C1 segment of cervical spinal cord (tissue), 14 donors: ENCODE results near the gene GALNT17.
A peak's percentile ranks its signal among the peaks of the same experiment; 100 is the strongest.
"Not testable (repeated sequence)": the region's sequence is repeated elsewhere in the genome, so short reads cannot be mapped to it uniquely, and the experiment has no call there.

ENCODE experiments used
- DNase-seq, 14 donors: peaks; one replicate each; lab custom pipeline; 2025; lab: John Stamatoyannopoulos, UW

GALNT17 gene

DNA sequence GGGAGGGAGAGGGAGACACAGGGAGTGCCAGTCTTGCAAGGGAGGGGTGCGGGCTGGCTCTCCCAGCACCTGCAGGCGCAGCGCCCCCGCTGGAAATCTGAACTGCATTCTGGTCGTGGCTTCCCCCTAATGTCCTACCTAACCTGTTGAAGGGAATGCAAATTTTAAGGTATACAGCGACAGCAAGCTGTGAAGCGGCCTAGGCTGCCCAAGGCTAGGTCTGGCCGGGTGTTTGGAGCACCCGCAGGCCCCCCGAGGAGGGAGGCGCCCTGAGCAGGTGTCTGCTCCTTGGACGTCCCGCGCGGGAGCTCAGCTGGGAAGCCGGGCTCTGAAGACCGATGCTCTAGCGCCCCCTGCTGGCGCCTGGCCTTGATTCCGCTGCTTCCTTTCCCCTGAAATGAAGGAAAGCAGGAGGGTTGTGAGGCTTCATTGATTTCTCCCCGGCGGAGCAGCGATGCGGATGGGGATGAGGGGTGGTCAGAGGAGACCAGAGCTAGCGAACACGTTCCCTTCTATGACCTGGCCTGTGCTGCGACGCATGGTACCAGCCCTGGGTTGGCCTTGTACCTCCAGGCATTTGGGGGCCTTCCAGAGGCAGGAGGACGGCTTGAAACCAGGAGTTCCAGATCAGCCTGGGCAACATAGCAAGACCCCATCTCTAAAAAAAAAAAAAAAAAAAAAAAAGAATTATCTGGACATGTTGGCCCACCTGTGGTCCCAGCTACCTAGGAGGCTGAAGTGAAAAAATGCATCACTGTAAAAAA lies 601.3 kb downstream of the GALNT17 start:
- peak; percentile 2 to 87 (median 48) for DNase-seq

- peak in 11 of 14 donors; percentile 1 to 54 (median 17) for DNase-seq
Observed at GRCh38 chr7:71735961-71736556, 604.1 kb downstream of the GALNT17 start.

- not testable (repeated sequence) for DNase-seq
Observed at GRCh38 chr7:71737931-71738540, 606.1 kb downstream of the GALNT17 start.

DNA sequence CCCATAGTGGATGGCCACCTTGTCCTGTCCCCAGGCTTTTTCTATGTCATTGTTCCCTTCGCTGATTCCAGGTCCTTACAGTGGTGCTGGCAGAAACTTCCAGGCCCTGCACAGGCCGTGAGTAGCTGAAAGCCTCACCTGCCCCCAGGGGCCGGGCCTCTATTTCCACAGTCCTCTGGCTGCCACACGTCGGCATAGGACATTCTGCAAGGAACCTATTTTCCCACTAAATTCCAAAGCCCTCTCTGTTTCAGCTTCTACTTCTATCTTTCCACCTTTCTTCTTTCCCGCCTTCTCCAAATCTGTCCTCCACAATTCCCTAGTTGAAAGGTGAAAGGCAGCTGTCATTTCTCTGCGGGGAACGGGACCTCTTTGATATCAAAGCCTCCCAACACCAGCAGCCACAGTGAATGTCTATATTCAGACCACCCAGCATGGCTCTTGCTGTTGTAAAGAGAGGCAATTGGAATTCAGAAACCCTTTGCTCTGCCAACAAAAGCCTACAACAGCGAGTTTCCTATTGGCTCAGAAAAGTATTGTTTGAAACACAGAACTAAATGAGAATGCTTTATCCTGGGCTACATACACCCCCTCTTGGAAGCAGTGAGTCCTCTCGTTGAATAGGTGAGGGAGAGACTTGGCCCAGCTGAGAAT lies 607.7 kb downstream of the GALNT17 start:
- no peak for DNase-seq

DNA sequence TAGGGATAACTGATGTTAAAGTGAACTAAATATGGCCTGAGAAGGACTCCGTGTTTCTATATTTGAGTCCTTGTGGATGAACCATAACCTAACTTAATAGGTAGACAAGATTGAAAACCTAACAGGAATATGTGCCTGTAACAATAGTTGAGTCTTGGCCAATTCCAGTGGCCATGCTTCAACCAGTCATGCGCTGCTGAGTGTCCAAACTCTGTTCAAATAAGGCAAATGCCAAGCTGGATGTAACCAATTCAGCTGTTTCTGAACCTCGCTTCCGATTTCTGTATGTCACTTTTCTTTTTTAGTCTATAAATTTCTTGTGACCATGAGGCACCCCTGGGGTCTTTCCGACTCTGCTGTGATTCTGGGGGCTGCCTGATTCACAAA lies 608.2 kb downstream of the GALNT17 start:
- DNase-seq = no peak

GRCh38 chr7:71746006-71746405 lies 614.1 kb downstream of the GALNT17 start:
- no peak for DNase-seq

DNA sequence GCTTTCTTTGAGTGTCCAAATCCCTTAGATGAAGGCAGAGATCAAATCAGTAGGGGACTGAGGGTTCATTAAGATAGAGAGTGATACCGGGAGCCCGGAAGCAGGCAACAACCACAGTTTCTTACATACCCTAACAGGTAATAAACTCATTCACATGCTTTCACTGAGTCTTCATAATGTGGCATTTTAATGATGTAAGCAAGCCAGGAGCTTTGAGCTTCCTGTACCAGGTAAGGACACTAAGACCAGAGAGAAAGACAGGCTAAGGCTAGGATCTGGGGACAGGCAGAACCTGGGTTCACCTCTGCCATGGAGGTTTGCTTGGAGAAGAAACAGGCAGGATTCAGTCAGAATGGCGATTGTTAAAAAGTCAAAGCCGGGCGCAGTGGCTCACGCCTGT lies 618.3 kb downstream of the GALNT17 start:
- no peak for DNase-seq

- DNase-seq = peak in 12 of 14 donors; percentile 1 to 61 (median 16)
Observed at GRCh38 chr7:71752171-71752935, 620.4 kb downstream of the GALNT17 start.

- DNase-seq = no peak
Observed at GRCh38 chr7:71753236-71753635, 621.3 kb downstream of the GALNT17 start.

- no peak for DNase-seq
Observed at GRCh38 chr7:71753956-71754664, 622.2 kb downstream of the GALNT17 start.

DNA sequence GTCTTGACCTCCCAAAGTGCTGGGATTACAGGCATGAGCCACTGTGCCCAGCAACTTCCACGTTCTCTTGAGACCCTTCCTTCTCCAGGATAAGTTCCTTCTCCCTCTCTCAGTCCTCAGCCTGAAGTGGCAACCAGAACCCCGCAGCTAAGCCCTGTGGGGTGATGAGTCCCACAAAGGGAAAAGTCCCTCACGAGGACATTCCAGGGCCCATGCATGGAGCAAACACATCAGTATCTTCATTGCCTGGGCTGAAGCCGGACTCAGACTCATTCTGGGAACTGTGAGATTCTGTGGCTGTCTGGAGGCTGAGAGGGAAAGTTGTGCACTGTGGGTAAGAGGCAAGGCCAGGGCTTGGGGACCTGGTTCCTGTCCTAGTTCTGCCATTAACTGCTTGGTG lies 622.9 kb downstream of the GALNT17 start:
- DNase-seq = no peak

DNA sequence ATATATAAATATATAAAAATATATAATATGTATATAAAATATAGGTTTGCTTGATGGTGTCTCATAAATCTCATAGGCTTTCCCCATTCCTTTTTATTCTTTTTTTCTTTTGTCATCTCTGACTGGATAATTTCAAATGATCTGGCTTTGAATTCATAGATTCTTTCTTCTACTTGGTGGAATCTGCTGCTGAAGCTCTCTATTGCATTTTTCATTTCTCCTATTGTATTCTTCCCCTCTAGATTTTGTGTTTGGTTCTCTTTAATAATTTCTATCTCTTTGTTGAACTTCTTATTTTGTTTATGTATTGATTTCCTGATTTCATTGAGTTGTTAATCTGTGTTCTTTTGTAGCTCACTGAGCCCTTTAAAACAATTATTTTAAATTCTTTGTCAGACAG lies 629.4 kb downstream of the GALNT17 start:
- no peak for DNase-seq
